GM10266 (cell line): Measurements from ENCODE around the gene PFDN5.

Experiments
- DNase-seq: peaks from one replicate; pipeline ENCODE4 v3.0.0; 2012; ENCODE audit errors: extremely low spot score
- CTCF ChIP-seq: IDR thresholded peaks from 2 replicates; pipeline ENCODE4 v1.5.1; 2012; ENCODE audit warnings: mild to moderate bottlenecking, low read depth; ENCODE audit not compliant: control insufficient read depth, insufficient read depth; ENCODE audit errors: missing control alignments

Gene PFDN5

DNA sequence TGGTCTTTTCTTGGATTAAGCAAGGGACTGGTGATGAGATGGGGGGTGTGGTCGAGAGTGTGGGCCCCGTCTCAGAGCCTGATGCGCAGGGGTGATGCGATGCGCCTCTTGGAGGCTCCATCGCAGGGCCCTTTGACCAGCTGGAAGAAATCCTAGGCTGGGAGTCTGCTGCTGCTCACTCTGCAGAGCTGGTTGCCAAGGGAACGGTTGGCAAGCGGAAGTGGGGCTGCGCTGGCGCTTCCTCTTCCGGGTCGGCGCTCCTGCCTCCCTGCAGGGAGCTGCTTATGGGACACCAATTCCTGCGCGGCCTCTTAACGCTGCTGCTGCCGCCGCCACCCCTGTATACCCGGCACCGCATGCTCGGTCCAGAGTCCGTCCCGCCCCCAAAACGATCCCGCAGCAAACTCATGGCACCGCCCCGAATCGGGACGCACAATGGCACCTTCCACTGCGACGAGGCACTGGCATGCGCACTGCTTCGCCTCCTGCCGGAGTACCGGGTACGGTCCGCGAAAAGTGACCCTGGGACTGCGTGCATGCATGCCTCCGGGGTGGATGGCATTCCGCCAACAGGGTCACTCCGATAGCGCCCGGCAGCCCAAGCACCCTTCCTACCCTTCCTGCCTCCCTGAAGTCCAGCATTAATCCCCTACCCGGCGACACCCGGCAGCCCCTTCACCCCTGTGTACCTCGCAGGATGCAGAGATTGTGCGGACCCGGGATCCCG is 4.3 kb downstream of the PFDN5 start, which contains the start of gene MYG1:
MYG1 (plus strand) TSS at position 242 of the 727 bp plus-strand sequence; CDS start at position 285, 43 bp downstream.
- TF ChIP-seq CTCF, result no peak
- peak; percentile 82 for DNase-seq

DNA sequence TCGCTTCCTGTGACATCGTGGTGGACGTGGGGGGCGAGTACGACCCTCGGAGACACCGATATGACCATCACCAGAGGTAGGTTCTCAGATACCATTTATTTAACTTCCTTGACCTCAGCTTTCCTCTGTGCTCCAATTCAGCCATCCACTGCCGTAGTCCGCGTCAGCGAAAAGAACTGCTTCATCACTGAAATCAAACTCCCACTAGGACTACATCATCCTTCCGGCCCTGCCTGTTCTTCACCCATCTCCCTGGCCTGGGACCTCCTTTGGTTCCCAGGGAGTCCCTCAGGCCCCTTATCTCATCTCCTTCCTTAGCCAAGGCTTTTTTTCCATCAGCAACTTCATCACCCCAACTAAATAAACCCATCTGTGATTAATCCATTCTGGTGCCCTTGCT is 4.8 kb downstream of the PFDN5 start:
- no peak for TF ChIP-seq CTCF
- no peak for DNase-seq

DNA sequence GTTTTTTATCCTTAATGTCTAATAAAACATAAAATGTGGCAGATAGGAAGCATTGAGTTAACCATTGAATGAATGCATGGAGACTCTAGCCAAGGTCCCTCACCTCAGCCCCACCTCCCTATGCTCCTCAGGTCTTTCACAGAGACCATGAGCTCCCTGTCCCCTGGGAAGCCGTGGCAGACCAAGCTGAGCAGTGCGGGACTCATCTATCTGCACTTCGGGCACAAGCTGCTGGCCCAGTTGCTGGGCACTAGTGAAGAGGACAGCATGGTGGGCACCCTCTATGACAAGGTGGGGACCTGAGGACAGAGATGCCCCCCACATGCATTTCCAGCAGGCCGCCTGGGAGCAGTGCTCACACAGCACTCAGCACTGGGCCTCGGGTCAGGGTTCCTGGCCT is 7.6 kb downstream of the PFDN5 start:
- TF ChIP-seq CTCF, result no peak
- DNase-seq, result no peak

DNA sequence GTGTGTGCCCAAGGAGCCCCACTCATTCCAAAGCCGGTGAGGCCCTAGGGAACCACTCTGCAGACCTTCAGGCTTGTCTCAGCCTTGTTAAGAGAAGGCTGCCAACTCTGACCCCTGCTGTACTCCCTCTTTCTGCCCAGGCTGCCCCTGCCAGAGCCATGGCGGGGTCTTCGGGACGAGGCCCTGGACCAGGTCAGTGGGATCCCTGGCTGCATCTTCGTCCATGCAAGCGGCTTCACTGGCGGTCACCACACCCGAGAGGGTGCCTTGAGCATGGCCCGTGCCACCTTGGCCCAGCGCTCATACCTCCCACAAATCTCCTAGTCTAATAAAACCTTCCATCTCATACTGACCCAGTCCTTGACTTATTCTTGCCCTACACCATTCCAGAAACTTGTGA is 11.5 kb downstream of the PFDN5 start:
- no peak for DNase-seq
- TF ChIP-seq CTCF, result no peak

GRCh38 chr12:53308276-53308675 is 12.9 kb downstream of the PFDN5 start:
- no peak for DNase-seq
- no peak for TF ChIP-seq CTCF

DNA sequence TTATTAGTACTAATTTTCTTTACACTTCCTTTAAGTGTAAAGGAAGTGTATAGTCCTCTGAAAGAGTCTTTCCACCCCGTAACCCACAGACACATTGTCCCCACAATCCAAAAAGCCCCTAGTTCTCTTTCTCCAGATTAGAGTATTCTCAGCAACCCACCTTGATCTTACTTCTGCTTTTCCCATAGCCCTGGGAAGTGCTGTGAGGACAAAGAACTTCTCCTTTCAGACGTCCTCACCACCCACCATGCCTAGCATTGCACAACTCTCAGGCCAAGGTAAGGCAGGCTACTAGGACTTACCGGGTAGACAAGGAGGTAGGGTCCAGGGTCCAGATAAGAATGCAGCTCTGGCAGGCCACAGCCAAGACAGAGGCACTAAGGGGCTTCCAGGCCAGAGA is 18.7 kb downstream of the PFDN5 start:
- TF ChIP-seq CTCF, result no peak
- DNase-seq, result no peak

DNA sequence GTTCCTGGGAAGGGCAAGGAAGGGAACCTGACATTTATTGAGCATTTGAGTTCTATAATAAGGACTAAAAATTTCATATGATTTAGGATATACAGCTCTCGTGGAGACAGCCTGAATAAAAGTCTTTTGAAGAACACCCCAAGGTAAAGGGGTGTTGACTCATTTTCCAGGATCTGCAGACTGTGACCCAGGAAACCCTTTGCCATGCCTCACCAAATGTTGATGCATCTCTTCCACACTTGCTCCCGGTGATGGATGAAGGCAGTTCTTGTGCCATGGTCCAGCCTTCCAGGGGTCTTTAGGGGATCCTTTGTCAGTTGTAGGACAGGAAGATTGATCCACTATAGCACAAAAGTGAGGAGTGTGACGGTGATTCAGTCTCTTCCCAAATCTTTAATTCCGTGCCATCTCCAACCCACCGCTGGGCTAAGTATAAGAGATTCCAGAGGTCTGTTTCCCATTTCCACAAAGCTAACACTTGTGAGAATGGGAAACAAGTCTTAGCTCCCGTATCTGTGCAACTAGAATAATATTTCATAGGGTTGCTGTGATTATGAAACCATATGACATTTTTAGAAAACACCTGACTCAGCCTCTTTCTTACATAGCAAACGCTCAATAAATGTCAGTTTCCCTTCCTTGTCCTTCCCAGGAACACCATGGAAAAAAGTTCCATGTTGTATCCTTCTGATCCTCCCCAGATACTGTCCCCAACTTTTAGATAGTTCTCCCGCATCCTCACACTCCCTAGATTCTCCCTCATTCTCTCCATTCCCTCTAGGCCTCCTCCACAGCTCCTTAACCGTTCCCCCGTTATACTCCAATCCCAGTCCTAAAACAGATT is 25.2 kb downstream of the PFDN5 start:
- DNase-seq, result no peak
- TF ChIP-seq CTCF, result no peak
